Activated T-cell treated with anti-CD3 and anti-CD28 coated beads for 1 hour (primary cell): Measurements from ENCODE around the gene NFS1.
A peak's percentile ranks its signal among the peaks of the same experiment; 100 is the strongest.
"Not testable (repeated sequence)": the region's sequence is repeated elsewhere in the genome, so short reads cannot be mapped to it uniquely, and the experiment has no call there.

Source experiments
- DNase-seq: peaks from one replicate; pipeline ENCODE4 v3.0.0-alpha.2; 2020; ENCODE audit warnings: low read depth

The NFS1 gene

GRCh38 chr20:35699127-35699956, at the start of gene NFS1, which contains the start of gene ROMO1:
Gene NFS1 (minus strand): TSS chr20:35699352. CDS start chr20:35699288, 64 bp downstream.
Gene ROMO1 (plus strand): TSS chr20:35699405. CDS start chr20:35699633, 228 bp downstream.
- peak; percentile 82 for DNase-seq

DNA sequence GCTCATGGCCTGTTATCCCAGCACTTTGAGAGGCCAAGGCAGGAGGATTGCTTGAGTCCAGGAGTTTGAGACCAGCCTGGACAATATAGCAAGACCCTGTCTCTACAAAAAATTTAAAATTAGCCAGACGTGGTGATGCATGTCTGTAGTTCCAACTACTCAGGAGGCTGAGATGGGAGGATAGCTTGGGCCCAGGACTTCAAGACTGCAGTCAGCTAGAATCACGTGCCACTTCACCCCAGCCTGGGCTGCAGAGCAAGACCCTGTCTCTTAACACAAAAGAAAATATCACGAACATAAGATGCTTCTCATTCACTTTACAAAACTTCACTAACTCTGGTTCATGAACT, 45.3 kb upstream of the NFS1 start:
- not testable (repeated sequence) for DNase-seq

DNA sequence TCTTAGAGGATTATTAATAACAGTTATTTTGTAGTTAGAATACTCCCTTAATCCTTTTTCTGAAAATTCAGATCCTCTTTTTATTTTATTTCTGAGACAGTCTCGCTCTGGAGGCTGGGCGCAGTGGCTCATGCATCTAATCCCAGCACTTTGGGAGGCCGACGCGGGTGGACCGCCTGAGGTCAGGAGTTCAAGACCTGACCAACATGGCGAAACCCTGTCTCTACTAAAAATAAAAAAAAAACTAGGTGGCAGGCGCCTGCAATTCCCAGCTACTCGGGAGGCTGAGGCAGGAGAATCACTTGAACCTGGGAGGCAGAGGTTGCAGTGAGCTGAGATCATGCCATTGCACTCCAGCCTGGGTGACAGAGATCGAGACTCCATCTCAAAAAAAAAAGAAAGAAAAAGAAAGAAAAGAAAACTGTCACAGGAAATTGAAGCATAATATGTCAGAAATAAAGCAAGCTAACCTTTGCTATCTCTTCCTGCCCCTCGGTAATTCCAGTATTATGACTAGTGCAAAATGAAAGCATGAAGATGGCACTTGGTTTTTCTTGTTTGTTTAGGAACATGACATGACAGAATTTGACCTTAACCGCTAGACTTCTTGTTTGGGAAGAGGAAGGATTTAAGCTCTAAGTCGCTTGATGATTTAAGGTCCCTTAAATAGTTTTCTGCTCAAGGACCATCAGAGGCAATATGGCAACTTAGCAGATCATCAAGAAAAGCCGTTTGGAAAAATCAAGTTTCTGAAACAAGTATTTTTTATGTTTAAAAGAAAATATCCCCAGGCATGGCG, 44.7 kb upstream of the NFS1 start:
- DNase-seq = no peak

DNA sequence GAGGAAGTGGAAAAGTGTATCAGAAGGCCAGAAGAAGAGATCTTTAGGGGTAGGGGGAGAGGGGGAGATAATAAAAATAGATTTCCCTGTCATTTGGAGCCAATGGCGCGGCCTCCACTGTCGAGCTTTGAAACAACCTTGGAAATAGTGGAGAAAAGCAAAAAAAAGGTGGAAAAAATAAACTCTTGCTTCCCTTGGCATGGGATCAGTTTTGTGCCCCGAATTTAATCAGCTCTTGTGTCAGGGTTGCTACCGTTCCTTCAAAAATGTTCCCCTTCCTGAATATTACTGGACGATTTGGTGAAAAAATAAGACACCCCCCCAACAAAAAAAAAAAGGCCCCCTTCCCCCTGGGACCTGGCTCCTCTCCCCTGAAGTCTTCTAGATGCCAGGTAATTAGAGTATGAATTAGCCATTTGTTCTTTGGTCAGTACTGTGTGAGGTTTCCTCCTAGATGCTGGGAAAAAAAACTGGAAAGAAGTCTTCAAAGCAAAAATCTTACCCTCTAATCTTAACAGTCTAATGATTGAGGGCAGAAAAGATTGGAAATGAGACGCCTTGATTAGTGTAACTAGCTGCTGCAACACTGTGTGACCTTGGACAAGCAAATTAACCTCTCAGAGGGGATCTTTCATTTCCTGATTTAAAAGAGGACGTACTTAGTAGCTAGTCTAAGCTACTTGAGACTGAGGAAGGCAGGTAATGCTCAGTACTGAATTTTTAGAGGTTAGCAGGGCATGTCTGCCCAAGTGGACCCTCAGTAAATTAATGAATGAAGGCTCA, 43.8 kb upstream of the NFS1 start:
- no peak for DNase-seq

DNA sequence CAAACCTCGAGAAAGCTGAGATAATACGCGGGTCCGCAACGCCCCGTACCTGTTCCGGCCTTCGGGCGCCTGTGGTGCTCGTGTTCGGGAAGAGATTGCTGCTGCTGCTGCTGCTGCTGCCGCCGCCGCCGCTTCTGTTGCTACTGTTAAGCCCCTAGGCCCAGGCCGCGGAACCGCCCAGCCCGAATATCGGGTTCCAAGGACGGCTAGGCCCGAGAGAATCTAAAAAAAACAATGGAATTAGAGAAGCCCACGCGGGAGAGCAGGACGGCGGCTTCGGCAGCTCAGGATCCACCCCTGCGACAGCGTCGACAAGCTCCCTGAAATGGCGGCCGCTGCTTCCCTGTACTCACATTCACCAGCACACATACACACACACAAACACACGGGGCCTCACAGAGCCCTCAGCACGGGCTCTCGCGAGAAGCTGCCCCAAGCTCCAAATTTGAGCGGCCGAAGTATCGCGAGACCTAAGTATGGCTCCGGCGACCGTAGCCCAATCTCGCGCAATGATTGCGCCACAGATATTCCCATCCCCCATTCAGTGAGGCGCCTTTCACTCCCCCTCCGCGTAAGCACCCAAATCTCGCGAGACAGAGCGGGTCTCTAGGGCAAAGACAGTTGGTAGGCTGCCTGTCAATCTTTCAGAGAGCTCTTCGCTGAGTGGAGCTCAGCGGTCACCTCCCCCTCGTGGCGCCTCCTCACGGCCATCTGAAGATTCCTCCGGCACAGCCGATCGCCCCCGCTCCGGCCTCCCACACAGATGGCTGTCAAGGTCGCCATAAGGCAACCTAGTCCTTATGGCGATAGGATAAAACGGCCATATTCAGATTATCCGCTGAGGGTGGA, 43.0 kb upstream of the NFS1 start, which contains the start of gene RBM39:
RBM39 (minus strand) TSS at position 369 of the 849 bp plus-strand sequence. CDS start 1,386 bp downstream, outside the sequence.
- peak; percentile 97 for DNase-seq

GRCh38 chr20:35739294-35740163, 40.4 kb upstream of the NFS1 start:
- no peak for DNase-seq

GRCh38 chr20:35738410-35739179, 39.4 kb upstream of the NFS1 start:
- DNase-seq = no peak

DNA sequence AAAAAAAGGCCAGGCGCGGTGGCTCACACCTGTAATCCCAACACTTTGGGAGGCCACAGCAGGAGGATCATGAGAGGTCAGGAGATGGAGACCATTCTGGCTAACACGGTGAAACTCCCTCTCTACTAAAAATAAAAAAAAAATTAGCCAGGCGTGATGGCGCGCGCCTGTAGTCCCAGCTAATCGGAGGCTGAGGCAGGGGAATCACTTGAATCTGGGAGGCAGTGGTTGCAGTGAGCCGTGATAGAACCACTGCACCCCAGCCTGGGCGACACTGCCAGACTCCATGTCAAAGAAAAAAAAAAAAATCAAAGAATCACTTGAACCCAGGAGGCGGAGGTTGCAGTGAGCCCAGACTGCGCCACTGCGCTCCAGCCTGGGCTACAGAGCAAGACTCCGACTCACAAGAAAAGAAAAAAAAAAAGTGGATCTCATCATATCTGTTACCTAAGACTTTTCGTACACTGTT, 38.7 kb upstream of the NFS1 start:
- no peak for DNase-seq

- DNase-seq = no peak
Observed at GRCh38 chr20:35735826-35736470, 36.8 kb upstream of the NFS1 start.

DNA sequence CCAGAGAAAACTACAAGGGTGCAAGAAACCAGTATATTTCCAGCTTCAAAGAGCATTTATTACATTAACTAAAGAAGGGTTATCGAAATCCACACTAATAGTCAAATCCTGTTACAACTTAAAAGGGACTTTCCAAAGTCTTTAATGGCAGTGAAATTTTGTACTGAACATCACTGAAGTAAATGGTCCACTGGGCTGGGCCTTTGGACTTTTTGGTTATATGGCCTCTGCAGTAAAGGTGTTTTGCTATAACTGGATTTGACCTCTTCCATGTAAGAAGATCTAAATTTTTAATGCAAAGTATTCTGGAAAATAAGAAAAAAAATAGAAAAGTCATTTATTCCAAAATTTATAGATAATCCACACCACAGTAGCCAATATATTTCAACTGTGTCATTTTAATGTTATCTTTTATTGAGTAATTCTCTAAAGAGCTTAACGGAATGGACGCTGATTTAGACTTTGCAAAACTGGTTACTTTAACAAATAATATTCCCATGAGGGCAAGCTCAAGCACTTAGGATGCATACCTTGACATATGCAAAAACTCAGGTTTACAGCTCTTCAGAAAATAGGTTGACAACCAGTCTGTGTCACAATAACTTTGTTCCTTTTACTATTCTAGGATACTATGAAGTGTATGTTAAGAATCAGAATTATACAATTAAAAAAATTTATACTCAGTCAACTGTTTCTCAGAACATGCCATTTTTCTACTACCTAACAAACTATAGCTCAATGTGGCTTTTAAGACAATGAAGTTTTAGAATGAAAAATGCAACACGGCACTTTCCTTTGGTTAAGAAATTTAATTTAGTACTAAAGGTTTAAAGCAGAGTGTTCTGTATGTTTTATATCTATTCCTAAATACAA, 35.9 kb upstream of the NFS1 start:
- DNase-seq = no peak

- DNase-seq = no peak
Observed at GRCh38 chr20:35734374-35734773, 35.2 kb upstream of the NFS1 start.

DNA sequence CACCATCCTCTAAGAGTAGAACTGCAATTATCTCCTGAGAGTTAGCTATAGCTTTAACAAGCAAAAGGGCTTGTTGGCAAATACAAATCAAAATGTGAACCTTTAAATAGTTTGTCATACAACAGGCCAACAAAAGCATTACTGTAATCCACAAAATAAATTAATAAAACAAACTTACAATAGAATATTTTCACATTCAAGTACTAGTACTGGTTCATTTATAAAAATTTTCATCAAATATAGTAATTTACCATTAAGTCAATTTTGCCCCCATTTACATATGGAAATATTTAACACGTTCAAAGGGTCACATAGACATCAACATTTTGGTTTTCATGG, 33.5 kb upstream of the NFS1 start:
- no peak for DNase-seq

DNA sequence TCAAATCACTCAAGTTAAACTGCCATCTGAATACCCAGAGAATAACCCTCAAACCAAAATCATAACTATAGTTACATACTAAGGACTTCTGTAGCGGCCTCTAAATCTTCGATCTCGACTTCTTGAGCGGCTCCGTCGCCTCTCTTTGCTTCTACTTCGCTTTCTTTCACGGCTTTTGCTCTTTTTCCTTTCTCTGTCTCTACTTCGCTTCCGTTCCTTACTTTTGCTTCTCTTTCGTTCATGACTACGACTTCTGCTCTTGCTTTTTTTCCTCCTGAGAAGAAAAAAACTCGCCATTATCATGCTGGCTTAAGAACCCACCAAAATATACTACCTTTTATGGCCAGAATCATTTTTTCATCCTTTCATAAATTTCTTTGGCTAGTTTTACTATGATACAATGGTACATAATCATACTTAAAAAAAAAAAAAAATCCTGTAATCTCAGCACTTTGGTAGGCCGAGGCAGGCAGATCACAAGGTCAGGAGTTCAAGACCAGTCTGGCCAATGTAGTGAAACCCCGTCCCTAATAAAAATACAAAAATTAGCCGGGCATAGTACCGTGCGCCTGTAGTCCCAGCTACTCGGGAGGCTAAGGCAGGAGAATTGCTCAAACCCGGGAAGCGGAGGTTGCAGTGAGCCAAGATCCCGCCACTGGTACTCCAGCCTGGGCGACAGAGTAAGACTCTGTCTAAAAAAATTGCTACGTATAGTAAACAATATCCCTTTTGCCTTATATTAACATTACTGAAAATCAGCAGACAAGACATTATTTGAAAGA, 32.9 kb upstream of the NFS1 start:
- no peak for DNase-seq

GRCh38 chr20:35731469-35731788, 32.3 kb upstream of the NFS1 start:
- no peak for DNase-seq

DNA sequence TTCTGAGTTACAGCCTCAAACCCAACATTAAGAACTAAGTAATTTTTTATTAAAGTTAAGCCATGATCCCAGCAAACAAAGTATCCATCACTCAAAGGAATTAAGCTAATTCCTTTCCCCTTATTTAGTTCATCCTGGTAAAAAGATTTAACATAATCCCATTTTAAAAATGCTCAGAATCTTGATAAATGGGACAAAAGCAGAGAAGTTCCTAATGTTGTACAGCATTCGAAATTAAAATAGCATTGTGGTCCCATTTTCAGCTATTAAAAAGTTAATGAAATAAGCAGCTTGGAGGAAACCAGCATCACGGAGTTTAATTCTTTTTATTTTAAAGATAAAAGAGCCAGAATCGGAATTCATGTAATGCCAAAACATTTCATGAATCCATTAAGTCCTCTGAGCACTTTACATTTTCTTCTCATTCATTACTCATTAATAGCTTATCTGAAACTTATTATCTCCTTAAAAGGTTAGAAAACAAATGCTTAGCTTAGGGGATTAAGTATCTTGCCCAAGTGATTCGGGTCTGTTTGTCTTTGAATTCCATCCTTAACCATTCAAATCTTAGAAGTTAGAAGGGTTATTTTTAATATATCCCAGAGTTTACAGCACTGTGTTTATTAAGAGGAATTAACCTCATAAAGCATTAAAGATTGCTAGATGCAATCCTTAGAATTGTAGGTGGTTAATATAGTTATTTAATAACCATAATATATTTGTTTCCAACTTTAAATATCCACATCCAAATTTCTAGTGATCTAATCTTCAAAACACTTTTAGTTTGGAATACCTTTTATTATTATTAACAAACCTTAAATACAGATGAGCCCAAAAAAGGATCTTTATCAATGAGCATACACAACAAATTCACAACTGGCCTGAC, 31.7 kb upstream of the NFS1 start:
- no peak for DNase-seq

DNA sequence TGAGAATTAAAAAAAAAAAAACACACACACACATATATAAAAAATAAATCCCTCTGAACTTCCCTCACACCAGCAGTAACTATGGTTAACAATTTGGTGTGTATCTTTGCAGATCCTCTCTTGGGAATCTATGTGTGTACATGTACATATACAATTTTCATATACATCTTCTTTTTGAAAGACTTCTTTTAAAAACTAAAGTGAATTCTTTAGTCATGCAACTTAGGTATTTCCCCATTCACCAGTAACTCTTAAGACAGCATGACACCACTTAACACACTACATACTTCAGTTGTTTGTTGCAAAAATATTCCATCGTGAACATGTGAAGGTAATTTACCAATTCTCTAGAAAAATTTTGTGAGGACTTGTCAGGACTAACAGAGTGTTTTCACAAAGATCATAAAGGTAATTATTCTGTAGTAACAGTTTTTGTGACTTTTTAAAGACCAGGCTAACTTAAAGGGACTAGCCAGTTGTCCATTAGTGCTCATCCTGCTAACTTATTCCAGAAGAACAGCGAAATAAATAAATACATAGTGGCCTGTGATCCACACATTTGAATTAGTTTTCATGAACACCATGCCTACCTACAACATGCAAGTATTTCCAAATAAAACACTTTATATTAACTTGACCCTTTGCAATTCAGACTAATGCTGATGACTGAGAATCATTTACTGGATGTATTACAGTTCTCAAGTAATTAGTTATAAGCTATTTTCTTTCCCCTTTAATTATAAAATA, 30.9 kb upstream of the NFS1 start:
- no peak for DNase-seq
